Prostate gland (tissue), 2 donors: Measurements from ENCODE around the gene TRIM59. TPM values are rescaled to one million over a fixed set of nuclear protein-coding genes. Genes with fewer than 3 reads are reported as not detected.

ENCODE experiments used
- DNase-seq: peaks from one replicate; pipeline ENCODE4 v3.0.0-alpha.2; 2019; ENCODE audit warnings: low spot score
- H3K27ac ChIP-seq, 2 donors: fragments of 200-600 bp; sonication (generic); 2 replicates each; pipeline ENCODE4 v1.5.1; 2017 to 2019
- H3K27me3 ChIP-seq: fragments of 200-600 bp; sonication (generic); replicated peaks from 2 replicates; pipeline ENCODE4 v1.5.1; 2019; ENCODE audit not compliant: insufficient read depth
- H3K36me3 ChIP-seq, 2 donors: fragments of 200-600 bp; sonication (generic); 1 replicate in 1 of 2; 2 replicates in 1 of 2; pipeline versions ENCODE4 v1.5.1 to v1.8.1; 2017 to 2019
- H3K4me1 ChIP-seq: fragments of 200-600 bp; sonication (generic); replicated peaks from 2 replicates; pipeline ENCODE4 v1.5.1; 2019
- H3K4me3 ChIP-seq, 2 donors: fragments of 200-600 bp; sonication (generic); 2 replicates each; pipeline ENCODE4 v1.5.1; 2017 to 2019
- H3K9me3 ChIP-seq: fragments of 200-600 bp; sonication (generic); 2 replicates; pipeline ENCODE4 v1.5.1; 2017
- CTCF ChIP-seq, 4 experiments: fragments of 200-600 bp in 2 of 4; fragments of 450-650 bp in 2 of 4; sonication (generic) in 2 of 4; IDR thresholded peaks; 1 replicate in 3 of 4; 2 replicates in 1 of 4; pipeline ENCODE4 v1.5.1; 2016 to 2019; ENCODE audit warnings: antibody characterized with exemption in 4 of 4, mild to moderate bottlenecking in 2 of 4, moderate library complexity in 2 of 4
- POLR2A ChIP-seq: fragments of 450-650 bp; IDR thresholded peaks from one replicate; pipeline ENCODE4 v1.6.1; 2016; ENCODE audit warnings: antibody characterized with exemption, mild to moderate bottlenecking
- POLR2AphosphoS5 ChIP-seq: sonication (generic); formaldehyde crosslinking; IDR thresholded peaks from one replicate; pipeline ENCODE4 v1.6.1; 2017; ENCODE audit warnings: antibody characterized with exemption
- whole genome bisulfite sequencing: methylation state at CpG from one replicate; pipeline ENCODE4 v1.1.5; 2018; 5-methylcytosine and 5-hydroxymethylcytosine counted together
- intact Hi-C: fragments of 100-400 bp; cut with DNase I; formaldehyde crosslinking; loops from one replicate; pipeline ENCODE4 v1.14.2; 2022
- total RNA-seq, 2 donors: library from RNA; depleted of rRNA; stranded (reverse); fragments of >200 nt; gene quantifications; one replicate each; pipeline ENCODE4 v1.1.0, GENCODE V29; 2016

The TRIM59 gene
- total RNA-seq, 2 donors from 2014 or later = 3.2 to 11.4 TPM

GRCh38 chr3:160481856-160482255, 32.3 kb upstream of the TRIM59 start:
- 88% methylated on average over 6 of the region's 6 CpGs for WGBS
- no peak overlapping the region for H3K27ac ChIP-seq
- no peaks in the 10 kb centered on the region for H3K27me3 ChIP-seq
- TF ChIP-seq POLR2A (no peak), POLR2AphosphoS5 (no peak), CTCF (IDR thresholded peaks at IDR 0.05) (no peak)
- no peaks in the 10 kb centered on the region for H3K9me3 ChIP-seq
- H3K36me3 ChIP-seq = no peaks in the 10 kb centered on the region
- intact Hi-C loops = no loop called here
- no peak overlapping the region for H3K4me3 ChIP-seq
- no peak for DNase-seq
- H3K4me1 ChIP-seq = no peaks in the 10 kb centered on the region

GRCh38 chr3:160480931-160481330, 31.3 kb upstream of the TRIM59 start:
- no peak for DNase-seq
- H3K9me3 ChIP-seq = no peaks in the 10 kb centered on the region
- H3K27ac ChIP-seq = no peak overlapping the region
- intact Hi-C loops = no loop called here
- no peaks in the 10 kb centered on the region for H3K27me3 ChIP-seq
- H3K4me3 ChIP-seq = no peak overlapping the region
- no peaks in the 10 kb centered on the region for H3K4me1 ChIP-seq
- TF ChIP-seq CTCF (IDR thresholded peaks at IDR 0.05) (no peak), POLR2A (no peak), POLR2AphosphoS5 (no peak)
- WGBS = 94% methylated on average over 5 of the region's 5 CpGs
- H3K36me3 ChIP-seq = no peaks in the 10 kb centered on the region

DNA sequence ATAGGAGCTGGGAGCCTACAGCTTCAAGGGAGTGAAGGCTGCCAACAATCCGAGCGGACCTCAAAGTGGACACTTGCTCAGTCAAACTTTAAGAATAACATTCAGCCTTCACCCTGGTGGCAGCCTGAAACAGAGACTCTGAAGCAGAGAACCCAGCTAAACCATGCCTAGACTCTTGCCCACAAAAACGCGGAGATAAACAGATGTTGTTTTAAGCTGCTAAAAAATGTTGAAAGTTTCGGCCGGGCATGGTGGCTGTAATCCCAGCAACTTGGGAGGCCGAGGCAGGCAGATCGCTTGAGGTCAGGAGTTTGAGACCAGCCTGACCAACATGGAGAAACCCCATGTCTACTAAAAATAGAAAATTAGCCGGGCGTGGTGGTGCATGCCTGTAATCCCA, 29.8 kb upstream of the TRIM59 start:
- Histone ChIP-seq H3K27ac (no peak overlapping the region), H3K9me3 (no peaks in the 10 kb centered on the region), H3K27me3 (no peaks in the 10 kb centered on the region), H3K36me3 (no peaks in the 10 kb centered on the region), H3K4me3 (no peak overlapping the region), H3K4me1 (no peaks in the 10 kb centered on the region)
- DNase-seq = no peak
- TF ChIP-seq CTCF (IDR thresholded peaks at IDR 0.05) = no peak
- TF ChIP-seq POLR2A = no peak
- no peak for TF ChIP-seq POLR2AphosphoS5
- 93% methylated on average over 10 of the region's 10 CpGs for WGBS
- intact Hi-C loops = no loop called here

DNA sequence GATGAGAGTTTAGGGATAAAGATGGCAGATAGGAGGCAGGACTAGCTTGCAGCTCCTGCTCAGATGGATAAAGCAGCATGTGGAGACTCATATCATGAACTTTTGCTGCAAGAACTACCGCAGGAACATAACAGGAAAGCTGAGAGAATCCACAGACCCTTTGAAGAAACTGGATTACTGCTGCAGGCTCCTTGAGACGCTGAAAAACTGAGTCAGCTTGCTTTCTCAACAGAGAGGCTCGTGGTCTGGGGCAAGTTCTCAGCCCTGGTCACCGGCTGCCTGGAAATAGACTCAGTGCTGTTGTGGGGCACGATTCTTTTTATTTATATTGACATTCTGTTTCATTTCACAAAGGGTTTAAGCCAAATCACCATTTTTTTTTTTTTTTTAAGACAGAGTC, 28.8 kb upstream of the TRIM59 start:
- DNase-seq = no peak
- H3K27me3 ChIP-seq = no peaks in the 10 kb centered on the region
- H3K27ac ChIP-seq = no peak overlapping the region
- H3K9me3 ChIP-seq = no peaks in the 10 kb centered on the region
- TF ChIP-seq POLR2AphosphoS5 (no peak), POLR2A (no peak), CTCF (IDR thresholded peaks at IDR 0.05) (no peak)
- no peak overlapping the region for H3K4me3 ChIP-seq
- intact Hi-C loops = no loop called here
- H3K4me1 ChIP-seq = no peaks in the 10 kb centered on the region
- no peaks in the 10 kb centered on the region for H3K36me3 ChIP-seq
- WGBS = 92% methylated on average over 5 of the region's 5 CpGs

- DNase-seq = no peak
- Histone ChIP-seq H3K36me3 (no peaks in the 10 kb centered on the region), H3K4me3 (no peak overlapping the region), H3K4me1 (no peaks in the 10 kb centered on the region), H3K27me3 (no peaks in the 10 kb centered on the region), H3K9me3 (no peaks in the 10 kb centered on the region), H3K27ac (no peak overlapping the region)
- 84% methylated on average over 5 of the region's 5 CpGs for WGBS
- intact Hi-C loops = no loop called here
- no peak for TF ChIP-seq CTCF (IDR thresholded peaks at IDR 0.05)
- no peak for TF ChIP-seq POLR2AphosphoS5
- TF ChIP-seq POLR2A = no peak
Observed at GRCh38 chr3:160477750-160478149, 28.2 kb upstream of the TRIM59 start.
